ENCODE measurements around the gene RBM10. TPM values are rescaled to one million over a fixed set of nuclear protein-coding genes. Genes with fewer than 3 reads are reported as not detected.

The RBM10 gene
- polyA plus RNA-seq, 3 donors = 46.4 to 67.0 (median 58.7) TPM

GRCh38 chrX:47171996-47172395 lies 27.0 kb downstream of the RBM10 start:
- no peak for DNase-seq (ENCODE audit: extremely low read depth in 1 of 11, low read depth in 9 of 11, low spot score in 4 of 11)

GRCh38 chrX:47172549-47172948 lies 27.5 kb downstream of the RBM10 start:
- no peak for DNase-seq (ENCODE audit: extremely low read depth in 1 of 11, low read depth in 9 of 11, low spot score in 4 of 11)

- no peak for DNase-seq (ENCODE audit: extremely low read depth in 1 of 11, low read depth in 9 of 11, low spot score in 4 of 11)
Observed at GRCh38 chrX:47172971-47173792, 28.2 kb downstream of the RBM10 start.

GRCh38 chrX:47174376-47174775 lies 29.4 kb downstream of the RBM10 start:
- DNase-seq (ENCODE audit: extremely low read depth in 1 of 11, low read depth in 9 of 11, low spot score in 4 of 11) = no peak

GRCh38 chrX:47174846-47175587 lies 30.0 kb downstream of the RBM10 start:
- DNase-seq (ENCODE audit: extremely low read depth in 1 of 11, low read depth in 9 of 11, low spot score in 4 of 11) = no peak

- no peak for DNase-seq (ENCODE audit: extremely low read depth in 1 of 11, low read depth in 9 of 11, low spot score in 4 of 11)
Observed at GRCh38 chrX:47175588-47175980, 30.6 kb downstream of the RBM10 start.

GRCh38 chrX:47176101-47176740 lies 31.2 kb downstream of the RBM10 start:
- no peak for DNase-seq (ENCODE audit: extremely low read depth in 1 of 11, low read depth in 9 of 11, low spot score in 4 of 11)

- DNase-seq (ENCODE audit: extremely low read depth in 1 of 11, low read depth in 9 of 11, low spot score in 4 of 11) = no peak
Observed at GRCh38 chrX:47177079-47177478, 32.1 kb downstream of the RBM10 start.

- DNase-seq (ENCODE audit: extremely low read depth in 1 of 11, low read depth in 9 of 11, low spot score in 4 of 11) = no peak
Observed at GRCh38 chrX:47178337-47178736, 33.3 kb downstream of the RBM10 start.

- no peak for DNase-seq (ENCODE audit: extremely low read depth in 1 of 11, low read depth in 9 of 11, low spot score in 4 of 11)
Observed at GRCh38 chrX:47179221-47179927, 34.4 kb downstream of the RBM10 start.

GRCh38 chrX:47179928-47180255 lies 34.9 kb downstream of the RBM10 start:
- no peak for DNase-seq (ENCODE audit: extremely low read depth in 1 of 11, low read depth in 9 of 11, low spot score in 4 of 11)

- DNase-seq (ENCODE audit: extremely low read depth in 1 of 11, low read depth in 9 of 11, low spot score in 4 of 11) = no peak
Observed at GRCh38 chrX:47180346-47180745, 35.3 kb downstream of the RBM10 start.

- DNase-seq (ENCODE audit: extremely low read depth in 1 of 11, low read depth in 9 of 11, low spot score in 4 of 11) = no peak
Observed at GRCh38 chrX:47181301-47181700, 36.3 kb downstream of the RBM10 start.

GRCh38 chrX:47182106-47182700 lies 37.2 kb downstream of the RBM10 start:
- DNase-seq (ENCODE audit: extremely low read depth in 1 of 11, low read depth in 9 of 11, low spot score in 4 of 11) = no peak

- DNase-seq (ENCODE audit: extremely low read depth in 1 of 11, low read depth in 9 of 11, low spot score in 4 of 11) = no peak
Observed at GRCh38 chrX:47184486-47184885, 39.5 kb downstream of the RBM10 start.

- DNase-seq (ENCODE audit: extremely low read depth in 1 of 11, low read depth in 9 of 11, low spot score in 4 of 11) = no peak
Observed at GRCh38 chrX:47185241-47185640, 40.2 kb downstream of the RBM10 start.

- DNase-seq (ENCODE audit: extremely low read depth in 1 of 11, low read depth in 9 of 11, low spot score in 4 of 11) = no peak
Observed at GRCh38 chrX:47186096-47186740, 41.2 kb downstream of the RBM10 start.

GRCh38 chrX:47187106-47187677 lies 42.2 kb downstream of the RBM10 start:
- no peak for DNase-seq (ENCODE audit: extremely low read depth in 1 of 11, low read depth in 9 of 11, low spot score in 4 of 11)

Measured in renal cortex interstitium (tissue), 11 donors.